HepG2 (cell line): ENCODE results near the gene C20orf96. TPM values are rescaled to one million over a fixed set of nuclear protein-coding genes. Genes with fewer than 3 reads are reported as not detected.
A peak's percentile ranks its signal among the peaks of the same experiment; 100 is the strongest.

Experiments
- BHLHE40 ChIP-seq: IDR thresholded peaks from 2 replicates; pipeline ENCODE4 v1.6.1; 2011; ENCODE audit warnings: low read length, improper control_type of control experiment
- DNMT1 ChIP-seq: sonication (generic); formaldehyde crosslinking; IDR thresholded peaks from 2 replicates; pipeline ENCODE4 v1.5.1; 2020; ENCODE audit warnings: mild to moderate bottlenecking, missing genetic modification reagents
- E2F2 ChIP-seq: sonication (generic); formaldehyde crosslinking; IDR thresholded peaks from 2 replicates; pipeline ENCODE4 v1.4.0; 2020; ENCODE audit warnings: missing genetic modification reagents, borderline replicate concordance
- ESRRA ChIP-seq: sonication (generic); formaldehyde crosslinking; IDR thresholded peaks from 2 replicates; pipeline ENCODE4 v1.5.1; 2020; ENCODE audit warnings: mild to moderate bottlenecking, low read depth, missing genetic modification reagents
- ETS1 ChIP-seq: sonication (generic); formaldehyde crosslinking; IDR thresholded peaks from 2 replicates; pipeline ENCODE4 v1.4.0; 2020; ENCODE audit warnings: missing genetic modification reagents
- FOSL2 ChIP-seq: sonication (generic); formaldehyde crosslinking; IDR thresholded peaks from 2 replicates; pipeline ENCODE4 v1.4.0; 2020; ENCODE audit warnings: missing genetic modification reagents
- FOXA1 ChIP-seq, 2 experiments: fragments of 450-650 bp in 1 of 2; sonication (generic) in 1 of 2; formaldehyde crosslinking in 1 of 2; IDR thresholded peaks; 2 replicates each; pipeline versions ENCODE4 v1.4.0 to v1.6.1; 2016 to 2020; ENCODE audit warnings: missing genetic modification reagents in 1 of 2
- NAIF1 ChIP-seq: sonication (generic); formaldehyde crosslinking; IDR thresholded peaks from 2 replicates; pipeline ENCODE4 v1.5.0; 2020; ENCODE audit warnings: mild to moderate bottlenecking, missing genetic modification reagents, borderline replicate concordance
- NR2F1 ChIP-seq, 2 experiments: fragments of 450-650 bp in 1 of 2; formaldehyde crosslinking in 1 of 2; IDR thresholded peaks; 2 replicates each; pipeline versions ENCODE4 v1.5.0 to v1.6.1; 2016 to 2020; ENCODE audit warnings: mild to moderate bottlenecking in 1 of 2, missing compliant biosample characterization in 1 of 2, missing genetic modification reagents in 1 of 2, moderate library complexity in 1 of 2
- PCBP1 ChIP-seq: fragments of 200-400 bp; formaldehyde crosslinking; IDR thresholded peaks from 2 replicates; pipeline ENCODE4 v1.6.1; 2017; ENCODE audit warnings: mild to moderate bottlenecking, low read depth, low read length, borderline replicate concordance
- PRDM4 ChIP-seq: sonication (generic); formaldehyde crosslinking; IDR thresholded peaks from 2 replicates; pipeline ENCODE4 v1.9.0; 2021; ENCODE audit warnings: missing genetic modification reagents, borderline replicate concordance
- PRPF4 ChIP-seq: fragments of 200-400 bp; formaldehyde crosslinking; IDR thresholded peaks from 2 replicates; pipeline ENCODE4 v1.6.1; 2016; ENCODE audit warnings: low read length, low read depth; ENCODE audit not compliant: poor library complexity, severe bottlenecking
- REXO4 ChIP-seq: sonication (generic); formaldehyde crosslinking; IDR thresholded peaks from 2 replicates; pipeline ENCODE4 v1.8.0; 2022; ENCODE audit warnings: missing genetic modification reagents, mild to moderate bottlenecking, borderline replicate concordance
- SMC3 ChIP-seq: IDR thresholded peaks from 2 replicates; pipeline ENCODE4 v1.6.1; 2011; ENCODE audit warnings: low read length, improper control_type of control experiment
- ZBTB8A ChIP-seq: sonication (generic); formaldehyde crosslinking; IDR thresholded peaks from 2 replicates; pipeline ENCODE4 v1.4.0; 2020; ENCODE audit warnings: mild to moderate bottlenecking, low read depth, missing genetic modification reagents, borderline replicate concordance
- ZFP36L1 ChIP-seq: sonication (generic); formaldehyde crosslinking; IDR thresholded peaks from 2 replicates; pipeline ENCODE4 v1.8.0; 2022; ENCODE audit warnings: mild to moderate bottlenecking, missing genetic modification reagents, moderate library complexity
- ZNF101 ChIP-seq: sonication (generic); formaldehyde crosslinking; IDR thresholded peaks from 2 replicates; pipeline ENCODE4 v1.4.0; 2020; ENCODE audit warnings: mild to moderate bottlenecking, low read depth, missing genetic modification reagents, borderline replicate concordance
- ZNF136 ChIP-seq: sonication (generic); formaldehyde crosslinking; IDR thresholded peaks from 2 replicates; pipeline ENCODE4 v1.8.1; 2022; ENCODE audit warnings: low read depth, mild to moderate bottlenecking, moderate library complexity, missing genetic modification reagents
- ZNF235 ChIP-seq: sonication (generic); formaldehyde crosslinking; IDR thresholded peaks from 2 replicates; pipeline ENCODE4 v1.8.1; 2023; ENCODE audit warnings: mild to moderate bottlenecking, missing genetic modification reagents, borderline replicate concordance
- ZNF24 ChIP-seq: fragments of 450-650 bp; IDR thresholded peaks from 2 replicates; pipeline ENCODE4 v1.6.1; 2017; ENCODE audit warnings: antibody characterized with exemption, mild to moderate bottlenecking
- ZNF431 ChIP-seq: sonication (generic); formaldehyde crosslinking; IDR thresholded peaks from 2 replicates; pipeline ENCODE4 v1.9.0; 2022; ENCODE audit warnings: missing genetic modification reagents, low read depth, mild to moderate bottlenecking, borderline replicate concordance
- ZNF446 ChIP-seq: sonication (generic); formaldehyde crosslinking; IDR thresholded peaks from 2 replicates; pipeline ENCODE4 v1.5.0; 2020; ENCODE audit warnings: mild to moderate bottlenecking, missing genetic modification reagents
- ZNF660 ChIP-seq: sonication (generic); formaldehyde crosslinking; IDR thresholded peaks from 2 replicates; pipeline ENCODE4 v1.5.1; 2020; ENCODE audit warnings: mild to moderate bottlenecking, low read depth, missing genetic modification reagents, borderline replicate concordance
- ZSCAN31 ChIP-seq: sonication (generic); formaldehyde crosslinking; IDR thresholded peaks from 2 replicates; pipeline ENCODE4 v1.5.0; 2020; ENCODE audit warnings: low read depth, mild to moderate bottlenecking, missing genetic modification reagents
- polyA plus RNA-seq, 8 experiments: library from polyadenylated mRNA; depleted of rRNA in 3 of 8; stranded (reverse) in 7 of 8; unstranded in 1 of 8; fragments of >200 nt; fragmentation: Illumina TruSeq in 4 of 8; extraction: Trizol in 4 of 8; gene quantifications; 2 replicates each; pipeline versions ENCODE4 v1.2.1 to v1.2.3, GENCODE V29; 2011 to 2016; ENCODE audit warnings: low read depth in 4 of 8, missing spikeins in 1 of 8, mixed read lengths in 1 of 8; ENCODE audit not compliant: insufficient read depth in 1 of 8
- total RNA-seq, 5 experiments: library from RNA; depleted of rRNA; stranded (reverse); fragments of >200 nt; fragmentation: Illumina TruSeq; extraction: Trizol; gene quantifications; 2 replicates each; pipeline ENCODE4 v1.2.3, GENCODE V29; 2016; ENCODE audit warnings: low read depth in 1 of 5

C20orf96 gene
- total and polyA plus RNA-seq, 2 of the 13 experiments (the other 11 are each of a cell fraction or from before 2014, with no cell fraction given) = 3.8 to 20.6 TPM

GRCh38 chr20:297098-297924 lies 6.8 kb upstream of the C20orf96 start, which contains the start of gene ZCCHC3 (continued):
- TF ChIP-seq ZNF660 (CRISPR knock-in tag) = no peak
- TF ChIP-seq ZNF431 (CRISPR knock-in tag) = peak; percentile 94
- no peak for TF ChIP-seq FOXA1 (IDR thresholded peaks at IDR 0.05)
- peak; percentile 53 for TF ChIP-seq FOXA1 (CRISPR knock-in tag; IDR thresholded peaks at IDR 0.05)
- TF ChIP-seq ZNF446 (CRISPR knock-in tag) = peak; percentile 99
- peak; percentile 5; the same call in 1 of the 2 replicates for TF ChIP-seq SMC3
- TF ChIP-seq NR2F1 (CRISPR knock-in tag; IDR thresholded peaks at IDR 0.05) = peak in 1 of 2 experiments; percentile 59; a peak in 2 of 4 replicates
- 0 out of 2 replicates have a peak, but pooled peaks have one; percentile 64 for TF ChIP-seq ZNF24
- peak; percentile 98; the same call in 1 of the 2 replicates for TF ChIP-seq ZFP36L1
- TF ChIP-seq DNMT1 (CRISPR knock-in tag) = no peak
- peak; percentile 92 for TF ChIP-seq ZNF235 (CRISPR knock-in tag)
- no peak for TF ChIP-seq ZNF101 (CRISPR knock-in tag)
- peak; percentile 95; the same call in 1 of the 2 replicates for TF ChIP-seq PCBP1
- peak; percentile 98; the same call in 1 of the 2 replicates for TF ChIP-seq E2F2
- TF ChIP-seq NAIF1 (CRISPR knock-in tag) = peak; percentile 98
- TF ChIP-seq BHLHE40 = peak; percentile 80
- peak; percentile 84; the same call in 1 of the 2 replicates for TF ChIP-seq ETS1 (CRISPR knock-in tag)
- TF ChIP-seq ZSCAN31 (CRISPR knock-in tag) = peak; percentile 99
- no peak for TF ChIP-seq PRPF4
- peak; percentile 86; the same call in 1 of the 2 replicates for TF ChIP-seq ZBTB8A
- 0 out of 2 replicates have a peak, but pooled peaks have one; percentile 14 for TF ChIP-seq REXO4 (CRISPR knock-in tag)
- TF ChIP-seq ESRRA (CRISPR knock-in tag) = peak; percentile 77
- TF ChIP-seq FOSL2 (CRISPR knock-in tag) = no peak; the same call in none of the 2 replicates
- peak; percentile 99; the same call in 1 of the 2 replicates for TF ChIP-seq ZNF136 (CRISPR knock-in tag)
- TF ChIP-seq PRDM4 (CRISPR knock-in tag) = peak; percentile 94
